Myocyte (in vitro differentiated cells): ENCODE results near the gene ZNF471. TPM values are rescaled to one million over a fixed set of nuclear protein-coding genes. Genes with fewer than 3 reads are reported as not detected.

Experiments used
- DNase-seq: peaks from one replicate; pipeline ENCODE4 v3.0.0-alpha.2; 2012; ENCODE audit warnings: low read depth
- total RNA-seq: library from RNA; depleted of rRNA; stranded (reverse); fragments of >200 nt; gene quantifications from 2 replicates; pipeline ENCODE4 v1.2.3, GENCODE V29; 2014

Gene ZNF471
- total RNA-seq, 1 donor from 2014 or later = 1.4 TPM

GRCh38 chr19:56572589-56572988, 64.9 kb downstream of the ZNF471 start:
- DNase-seq = no peak

DNA sequence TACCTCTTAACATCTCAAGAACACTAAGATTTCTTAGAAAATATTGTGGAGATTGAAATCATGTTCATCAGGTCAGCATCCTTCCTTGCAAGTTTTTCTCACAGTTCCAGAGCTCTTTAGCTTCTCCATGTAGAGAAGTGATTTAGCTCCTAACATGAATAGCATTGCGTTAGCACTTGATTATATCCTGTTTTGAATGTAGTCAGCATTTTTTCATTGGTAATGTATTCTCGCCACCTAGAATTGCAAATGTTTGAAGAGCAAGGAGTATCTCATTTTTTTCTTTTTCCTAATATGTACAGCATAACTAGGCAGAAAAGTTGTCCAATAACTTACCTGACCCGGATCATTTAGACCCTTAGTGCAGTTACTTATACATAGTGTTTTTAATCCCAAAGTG, 66.3 kb downstream of the ZNF471 start:
- no peak for DNase-seq

- DNase-seq = no peak
These were observed 70.3 kb downstream of the ZNF471 start for GRCh38 chr19:56577719-56578602.

Other genes with a start within 250 kb of the ZNF471 start
- gene EDDM13, start 235.1 kb upstream of the ZNF471 start, total RNA-seq = not detected in 2 replicates
- gene ZSCAN5A, start 193.0 kb upstream of the ZNF471 start, total RNA-seq = 4.8 and 33.1 TPM in 2 replicates
- gene ZNF582, start 114.3 kb upstream of the ZNF471 start, total RNA-seq = 2.8 and 3.0 TPM in 2 replicates
- gene ZNF583, start 103.5 kb upstream of the ZNF471 start, total RNA-seq = 12.6 and 14.6 TPM in 2 replicates
- 3.1 and 4.6 TPM in 2 replicates for gene ZNF667, start 30.5 kb upstream of the ZNF471 start, total RNA-seq
- gene ZFP28, start 31.1 kb downstream of the ZNF471 start, total RNA-seq = 9.6 and 10.2 TPM in 2 replicates
- 2.0 and 2.1 TPM in 2 replicates for gene ZNF470, start 59.6 kb downstream of the ZNF471 start, total RNA-seq
- gene ZNF71, start 87.4 kb downstream of the ZNF471 start, total RNA-seq = 6.2 and 7.5 TPM in 2 replicates
- gene SMIM17, start 135.3 kb downstream of the ZNF471 start, total RNA-seq = 0.48 and 0.78 TPM in 2 replicates
- not detected in 2 replicates for gene ZNF835, start 163.9 kb downstream of the ZNF471 start, total RNA-seq